AG04450 (cell line): ENCODE results near the gene BLID. TPM values are rescaled to one million over a fixed set of nuclear protein-coding genes. Genes with fewer than 3 reads are reported as not detected.

Experiments
- CTCF ChIA-PET: fragments of 300-600, 350-600 bp; formaldehyde crosslinking; extraction: SDS; loops from one replicate; lab custom pipeline; 2022; ENCODE audit warnings: antibody characterized with exemption, inconsistent platforms; lab: Charles Lee
- POLR2A ChIA-PET: fragments of 350-600 bp; formaldehyde crosslinking; extraction: SDS; loops from one replicate; lab custom pipeline; 2021; ENCODE audit warnings: antibody characterized with exemption, inconsistent platforms; lab: Yijun Ruan, JAX
- DNase-seq: peaks from one replicate; pipeline ENCODE4 v3.0.0-alpha.2; 2011; ENCODE audit warnings: low read depth, low spot score
- H3K27ac ChIP-seq: one replicate; pipeline ENCODE4 v1.5.1; 2012; ENCODE audit warnings: low read depth, low read length, control low read depth
- H3K27me3 ChIP-seq: one replicate; pipeline ENCODE4 v1.6.0; 2012; ENCODE audit warnings: low read length; ENCODE audit not compliant: control insufficient read depth, insufficient read depth
- H3K4me3 ChIP-seq: 2 replicates; pipeline ENCODE4 v1.5.1; 2011; ENCODE audit warnings: mild to moderate bottlenecking, low read depth, low read length, control low read depth
- H3K9me3 ChIP-seq: 2 replicates; pipeline ENCODE4 v1.5.1; 2012; ENCODE audit warnings: low read length; ENCODE audit not compliant: control insufficient read depth, insufficient read depth
- polyA plus RNA-seq: library from polyadenylated mRNA; depleted of rRNA; stranded (reverse); fragments of >200 nt; gene quantifications from 2 replicates; pipeline ENCODE4 v1.2.3, GENCODE V29; 2011
- TF ChIP-seq, protein P1 (sequence below): IDR thresholded peaks from 2 replicates; pipeline ENCODE4 v1.5.1; 2011; ENCODE audit warnings: low read depth, low read length, control low read depth, inconsistent platforms

BLID gene
- polyA plus RNA-seq, 1 experiment = 0.94 TPM

DNA sequence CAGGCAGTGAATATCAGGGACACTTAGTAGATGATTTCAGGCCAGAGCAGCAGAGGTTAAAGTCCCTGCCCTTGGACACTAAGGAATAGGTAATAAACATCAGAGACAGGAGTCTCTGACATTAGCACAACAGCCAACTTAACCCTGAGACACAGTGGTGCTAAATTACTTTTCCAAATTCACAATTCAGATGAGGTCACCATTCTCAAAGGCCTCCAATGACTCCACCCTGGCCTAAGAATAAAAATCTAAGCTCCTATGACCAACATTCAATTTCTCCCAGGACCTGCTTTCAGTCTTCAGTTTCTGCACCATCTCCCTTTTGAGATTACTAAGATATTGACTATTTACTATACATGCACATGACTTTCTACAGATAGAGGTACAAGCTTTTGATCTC, 42.0 kb downstream of the BLID start:
- ChIA-PET POLR2A (no interaction called here), CTCF (interaction anchor here (1.4 kb wide), 1 partner anchor 419 kb away, joined by 7 read pairs; no protein-coding TSS in a partner anchor)
- no peak for DNase-seq
- H3K9me3 ChIP-seq = no peaks in the 10 kb centered on the region
- no peaks in the 10 kb centered on the region for H3K27me3 ChIP-seq
- TF ChIP-seq, protein P1, sequence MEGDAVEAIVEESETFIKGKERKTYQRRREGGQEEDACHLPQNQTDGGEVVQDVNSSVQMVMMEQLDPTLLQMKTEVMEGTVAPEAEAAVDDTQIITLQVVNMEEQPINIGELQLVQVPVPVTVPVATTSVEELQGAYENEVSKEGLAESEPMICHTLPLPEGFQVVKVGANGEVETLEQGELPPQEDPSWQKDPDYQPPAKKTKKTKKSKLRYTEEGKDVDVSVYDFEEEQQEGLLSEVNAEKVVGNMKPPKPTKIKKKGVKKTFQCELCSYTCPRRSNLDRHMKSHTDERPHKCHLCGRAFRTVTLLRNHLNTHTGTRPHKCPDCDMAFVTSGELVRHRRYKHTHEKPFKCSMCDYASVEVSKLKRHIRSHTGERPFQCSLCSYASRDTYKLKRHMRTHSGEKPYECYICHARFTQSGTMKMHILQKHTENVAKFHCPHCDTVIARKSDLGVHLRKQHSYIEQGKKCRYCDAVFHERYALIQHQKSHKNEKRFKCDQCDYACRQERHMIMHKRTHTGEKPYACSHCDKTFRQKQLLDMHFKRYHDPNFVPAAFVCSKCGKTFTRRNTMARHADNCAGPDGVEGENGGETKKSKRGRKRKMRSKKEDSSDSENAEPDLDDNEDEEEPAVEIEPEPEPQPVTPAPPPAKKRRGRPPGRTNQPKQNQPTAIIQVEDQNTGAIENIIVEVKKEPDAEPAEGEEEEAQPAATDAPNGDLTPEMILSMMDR = no peak
- H3K4me3 ChIP-seq = no peak overlapping the region
- no peak overlapping the region for H3K27ac ChIP-seq

DNA sequence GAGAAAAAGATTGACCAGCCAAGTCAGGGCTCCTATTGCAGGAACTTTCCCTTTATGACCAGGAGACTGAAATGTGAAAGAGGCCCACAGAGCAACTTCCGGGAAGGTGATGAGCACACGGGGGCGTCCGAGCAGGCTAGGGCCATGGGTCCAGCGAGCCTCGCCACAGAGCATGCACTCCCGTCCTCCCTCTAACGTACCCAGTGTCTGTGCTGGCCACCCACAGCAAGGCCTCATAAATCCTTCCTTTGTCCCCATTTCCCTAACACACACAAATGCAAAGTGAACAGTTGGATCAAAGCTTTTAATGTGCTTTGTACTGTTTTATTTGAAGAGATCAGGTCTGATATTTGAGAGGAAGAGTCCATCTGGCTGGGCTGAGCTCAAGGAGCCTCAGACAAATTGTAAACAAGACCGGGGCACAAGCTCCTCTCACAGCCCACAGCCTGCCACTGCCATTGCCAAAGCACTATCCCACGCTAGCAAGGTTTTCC, 44.3 kb downstream of the BLID start:
- H3K27me3 ChIP-seq = no peaks in the 10 kb centered on the region

GRCh38 chr11:122069707-122070360, 46.2 kb downstream of the BLID start:
- H3K27ac ChIP-seq = no peak overlapping the region
- TF ChIP-seq, protein P1 = no peak
- no peaks in the 10 kb centered on the region for H3K9me3 ChIP-seq
- CTCF ChIA-PET = interaction anchor here (3.0 kb wide), 1 partner anchor 414 kb away, joined by 10 read pairs; no protein-coding TSS in a partner anchor
- DNase-seq = peak; percentile 72
- H3K27me3 ChIP-seq = no peaks in the 10 kb centered on the region
- no peak overlapping the region; the same call in 1 of the 2 replicates for H3K4me3 ChIP-seq
- POLR2A ChIA-PET = interaction anchor here (0.6 to 0.8 kb wide), 2 partner anchors 348 to 398 kb away, joined by 4 to 7 read pairs; no protein-coding TSS in a partner anchor

More for the DNA sequence above, 44.3 kb downstream of the BLID start:
- no peak overlapping the region for H3K27ac ChIP-seq
- ChIA-PET CTCF (interaction anchor here (0.8 to 3.0 kb wide), 2 partner anchors 131 to 416 kb away, joined by 3 to 10 read pairs; no protein-coding TSS in a partner anchor), POLR2A (no interaction called here)
- H3K4me3 ChIP-seq = no peak overlapping the region
- H3K9me3 ChIP-seq = no peaks in the 10 kb centered on the region
- DNase-seq = no peak
- TF ChIP-seq, protein P1 = no peak

- POLR2A ChIA-PET = no interaction called here
- H3K27me3 ChIP-seq = no peaks in the 10 kb centered on the region
- CTCF ChIA-PET = no interaction called here
- H3K9me3 ChIP-seq = no peaks in the 10 kb centered on the region
- no peak for DNase-seq
- no peak overlapping the region for H3K27ac ChIP-seq
- H3K4me3 ChIP-seq = no peak overlapping the region
- TF ChIP-seq, protein P1 = no peak
Measured at GRCh38 chr11:122068837-122069236, 47.2 kb downstream of the BLID start.

- Histone ChIP-seq H3K9me3 (no peaks in the 10 kb centered on the region), H3K27me3 (no peaks in the 10 kb centered on the region), H3K4me3 (no peak overlapping the region), H3K27ac (no peak overlapping the region)
- TF ChIP-seq, protein P1 = no peak
- CTCF ChIA-PET = interaction anchor here (1.2 kb wide), 1 partner anchor 415 kb away, joined by 3 read pairs; no protein-coding TSS in a partner anchor
- no peak for DNase-seq
- POLR2A ChIA-PET = no interaction called here
Measured at GRCh38 chr11:122068141-122068540, 47.9 kb downstream of the BLID start.
